ENCODE data around the gene SVBP. TPM values are rescaled to one million over a fixed set of nuclear protein-coding genes. Genes with fewer than 3 reads are reported as not detected.

Gene SVBP
- total RNA-seq, 4 donors from 2014 or later, result 6.8 to 21.8 (median 13.9) TPM

- no peak for DNase-seq (ENCODE audit: low spot score in 2 of 2)
- Histone ChIP-seq H3K27ac (no peak overlapping the region), H3K9me3 (no peaks in the 10 kb centered on the region), H3K4me3 (no peak overlapping the region), H3K27me3 (no peaks in the 10 kb centered on the region), H3K4me1 (no peaks in the 10 kb centered on the region), H3K36me3 (peaks cover 22% of the 10 kb centered on the region)
- no peak for TF ChIP-seq POLR2AphosphoS5 (IDR thresholded peaks at IDR 0.05)
- TF ChIP-seq POLR2A (IDR thresholded peaks at IDR 0.05), result no peak
- TF ChIP-seq EP300 (IDR thresholded peaks at IDR 0.05), result no peak
- TF ChIP-seq CTCF (IDR thresholded peaks at IDR 0.05), result no peak
- WGBS, result 54% methylated on average over 3 of the region's 3 CpGs
Measured at GRCh38 chr1:42837709-42838108, 20.5 kb upstream of the SVBP start.

- TF ChIP-seq POLR2AphosphoS5 (IDR thresholded peaks at IDR 0.05), result no peak
- no peak for TF ChIP-seq CTCF (IDR thresholded peaks at IDR 0.05)
- TF ChIP-seq EP300 (IDR thresholded peaks at IDR 0.05), result no peak
- no peak for TF ChIP-seq POLR2A (IDR thresholded peaks at IDR 0.05)
- Histone ChIP-seq H3K4me1 (no peaks in the 10 kb centered on the region), H3K27ac (no peak overlapping the region), H3K27me3 (no peaks in the 10 kb centered on the region), H3K9me3 (no peaks in the 10 kb centered on the region), H3K4me3 (no peak overlapping the region), H3K36me3 (peaks cover 18% of the 10 kb centered on the region)
- no peak for DNase-seq (ENCODE audit: low spot score in 2 of 2)
- 97% methylated on average over 2 of the region's 2 CpGs for WGBS
Measured at GRCh38 chr1:42835422-42835821, 18.2 kb upstream of the SVBP start.

- no peak for DNase-seq (ENCODE audit: low spot score in 2 of 2)
- peaks cover 24% of the 10 kb centered on the region for H3K36me3 ChIP-seq
- TF ChIP-seq CTCF (IDR thresholded peaks at IDR 0.05) (no peak), EP300 (IDR thresholded peaks at IDR 0.05) (no peak), POLR2AphosphoS5 (IDR thresholded peaks at IDR 0.05) (no peak), POLR2A (IDR thresholded peaks at IDR 0.05) (no peak)
- no peaks in the 10 kb centered on the region for H3K27me3 ChIP-seq
- H3K9me3 ChIP-seq, result no peaks in the 10 kb centered on the region
- no peak overlapping the region for H3K4me3 ChIP-seq
- WGBS, result 89% methylated on average over 5 of the region's 5 CpGs
- H3K4me1 ChIP-seq, result no peaks in the 10 kb centered on the region
- no peak overlapping the region for H3K27ac ChIP-seq
Measured at GRCh38 chr1:42834803-42835202, 17.6 kb upstream of the SVBP start.

- no peak for TF ChIP-seq POLR2A (IDR thresholded peaks at IDR 0.05)
- no peak for TF ChIP-seq EP300 (IDR thresholded peaks at IDR 0.05)
- TF ChIP-seq POLR2AphosphoS5 (IDR thresholded peaks at IDR 0.05), result no peak
- TF ChIP-seq CTCF (IDR thresholded peaks at IDR 0.05), result no peak
- H3K27me3 ChIP-seq, result no peaks in the 10 kb centered on the region
- DNase-seq (ENCODE audit: low spot score in 2 of 2), result no peak
- no peak overlapping the region for H3K4me3 ChIP-seq
- no peak overlapping the region for H3K27ac ChIP-seq
- no peaks in the 10 kb centered on the region for H3K9me3 ChIP-seq
- no peaks in the 10 kb centered on the region for H3K4me1 ChIP-seq
- WGBS, result 92% methylated on average over 4 of the region's 4 CpGs
- peaks cover 27% of the 10 kb centered on the region for H3K36me3 ChIP-seq
Measured at GRCh38 chr1:42833981-42834380, 16.8 kb upstream of the SVBP start.

GRCh38 chr1:42832641-42833240 lies 15.5 kb upstream of the SVBP start:
- Histone ChIP-seq H3K27ac (no peak overlapping the region), H3K4me3 (no peak overlapping the region), H3K9me3 (no peaks in the 10 kb centered on the region), H3K36me3 (peaks cover 18% of the 10 kb centered on the region), H3K27me3 (no peaks in the 10 kb centered on the region), H3K4me1 (no peaks in the 10 kb centered on the region)
- WGBS, result 98% methylated on average over 3 of the region's 3 CpGs
- DNase-seq (ENCODE audit: low spot score in 2 of 2), result no peak
- TF ChIP-seq CTCF (IDR thresholded peaks at IDR 0.05) (no peak), POLR2A (IDR thresholded peaks at IDR 0.05) (no peak), EP300 (IDR thresholded peaks at IDR 0.05) (no peak), POLR2AphosphoS5 (IDR thresholded peaks at IDR 0.05) (no peak)
